Body of pancreas (tissue), 4 donors: ENCODE measurements around the gene PDIA5. TPM values are rescaled to one million over a fixed set of nuclear protein-coding genes. Genes with fewer than 3 reads are reported as not detected.

Experiments
- ATAC-seq: fragments of 150-250 bp; one replicate; pipeline ENCODE4 v1.9.1; 2016
- DNase-seq, 4 donors: peaks; one replicate each; pipeline ENCODE4 v3.0.0-alpha.2; 2019
- H3K27ac ChIP-seq, 4 donors: fragments of 200-600 bp; sonication (generic); 1 replicate in 3 of 4; 2 replicates in 1 of 4; pipeline versions ENCODE4 v1.5.1 to v1.6.1; 2016 to 2019; ENCODE audit warnings: mild to moderate bottlenecking in 1 of 4, mixed read lengths in 1 of 4, moderate library complexity in 1 of 4
- H3K27me3 ChIP-seq, 2 donors: fragments of 200-600 bp; sonication (generic); one replicate each; pipeline ENCODE4 v1.6.0; 2016; ENCODE audit warnings: mild to moderate bottlenecking in 1 of 2
- H3K36me3 ChIP-seq, 2 donors: fragments of 200-600 bp; sonication (generic); replicated peaks in 1 of 2; 2 replicates each; pipeline ENCODE4 v1.5.1; 2016; ENCODE audit warnings: low read depth in 2 of 2; ENCODE audit not compliant: insufficient read depth in 1 of 2
- H3K4me1 ChIP-seq: fragments of 200-600 bp; sonication (generic); one replicate; pipeline ENCODE4 v1.6.0; 2016
- H3K4me3 ChIP-seq, 2 donors: fragments of 200-600 bp; sonication (generic); 1 replicate in 1 of 2; 2 replicates in 1 of 2; pipeline ENCODE4 v1.5.1; 2016 to 2019
- H3K9me3 ChIP-seq, 3 donors: fragments of 200-600 bp; sonication (generic); 1 replicate in 2 of 3; 2 replicates in 1 of 3; pipeline ENCODE4 v1.5.1; 2016
- POLR2A ChIP-seq, 3 donors: fragments of 450-650 bp; IDR thresholded peaks; one replicate each; pipeline ENCODE4 v1.6.1; 2016; ENCODE audit warnings: antibody characterized with exemption in 3 of 3, mild to moderate bottlenecking in 2 of 3
- WGBS, 2 donors: methylation state at CpG; one replicate each; pipeline ENCODE4 v1.1.5; 2017; 5-methylcytosine and 5-hydroxymethylcytosine counted together
- intact Hi-C: fragments of 100-400 bp; cut with DNase I; formaldehyde crosslinking; loops from one replicate; pipeline ENCODE4 v1.15.1; 2023
- total RNA-seq, 2 donors: library from RNA; depleted of rRNA; stranded (reverse); fragments of >200 nt; gene quantifications; one replicate each; pipeline ENCODE4 v1.1.0, GENCODE V29; 2016
- TF ChIP-seq, protein P1 (sequence below), 7 experiments: fragments of 450-650 bp in 4 of 7; fragments of 200-600 bp in 3 of 7; sonication (generic) in 3 of 7; IDR thresholded peaks; one replicate each; pipeline ENCODE4 v1.5.1; 2016 to 2019; ENCODE audit warnings: antibody characterized with exemption in 7 of 7

The PDIA5 gene
- total RNA-seq, 2 donors from 2014 or later = 28.8 to 73.2 TPM

GRCh38 chr3:123100193-123100776 lies 33.5 kb downstream of the PDIA5 start:
- TF ChIP-seq, protein P1, sequence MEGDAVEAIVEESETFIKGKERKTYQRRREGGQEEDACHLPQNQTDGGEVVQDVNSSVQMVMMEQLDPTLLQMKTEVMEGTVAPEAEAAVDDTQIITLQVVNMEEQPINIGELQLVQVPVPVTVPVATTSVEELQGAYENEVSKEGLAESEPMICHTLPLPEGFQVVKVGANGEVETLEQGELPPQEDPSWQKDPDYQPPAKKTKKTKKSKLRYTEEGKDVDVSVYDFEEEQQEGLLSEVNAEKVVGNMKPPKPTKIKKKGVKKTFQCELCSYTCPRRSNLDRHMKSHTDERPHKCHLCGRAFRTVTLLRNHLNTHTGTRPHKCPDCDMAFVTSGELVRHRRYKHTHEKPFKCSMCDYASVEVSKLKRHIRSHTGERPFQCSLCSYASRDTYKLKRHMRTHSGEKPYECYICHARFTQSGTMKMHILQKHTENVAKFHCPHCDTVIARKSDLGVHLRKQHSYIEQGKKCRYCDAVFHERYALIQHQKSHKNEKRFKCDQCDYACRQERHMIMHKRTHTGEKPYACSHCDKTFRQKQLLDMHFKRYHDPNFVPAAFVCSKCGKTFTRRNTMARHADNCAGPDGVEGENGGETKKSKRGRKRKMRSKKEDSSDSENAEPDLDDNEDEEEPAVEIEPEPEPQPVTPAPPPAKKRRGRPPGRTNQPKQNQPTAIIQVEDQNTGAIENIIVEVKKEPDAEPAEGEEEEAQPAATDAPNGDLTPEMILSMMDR (IDR thresholded peaks at IDR 0.05) = no peak
- 94 to 95% methylated on average over 6 to 8 of the region's 8 CpGs for WGBS, 2 donors
- Histone ChIP-seq H3K4me3 (no peak overlapping the region), H3K36me3 (peaks cover 0 to 14% of the 10 kb centered on the region in 2 donors), H3K4me1 (peaks cover 40% of the 10 kb centered on the region), H3K27me3 (no peaks in the 10 kb centered on the region), H3K27ac (no peak overlapping the region), H3K9me3 (no peaks in the 10 kb centered on the region)
- DNase-seq (no peak), ATAC-seq (no peak)
- intact Hi-C loops = no loop called here

DNA sequence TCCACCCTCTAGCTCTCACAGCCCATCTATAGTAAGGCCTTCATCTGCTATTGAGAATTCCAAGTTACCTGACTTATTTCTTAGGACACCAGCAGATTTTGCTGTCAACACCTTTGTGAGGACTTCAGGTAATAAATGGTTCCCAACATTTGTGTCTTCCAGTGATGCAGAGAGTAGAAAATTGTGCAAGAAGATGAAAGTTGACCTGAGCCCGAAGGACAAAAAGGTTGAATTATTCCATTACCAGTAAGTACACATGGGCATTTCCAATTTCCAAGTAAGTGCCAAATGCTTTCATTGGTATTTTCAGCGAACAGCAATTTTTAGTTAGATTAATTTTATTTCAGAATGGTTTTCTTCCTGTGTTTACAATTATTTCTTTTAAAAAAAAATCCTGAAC lies 35.4 kb downstream of the PDIA5 start:
- intact Hi-C loops = no loop called here
- H3K36me3 ChIP-seq = peaks cover 0 to 20% of the 10 kb centered on the region in 2 donors

DNA sequence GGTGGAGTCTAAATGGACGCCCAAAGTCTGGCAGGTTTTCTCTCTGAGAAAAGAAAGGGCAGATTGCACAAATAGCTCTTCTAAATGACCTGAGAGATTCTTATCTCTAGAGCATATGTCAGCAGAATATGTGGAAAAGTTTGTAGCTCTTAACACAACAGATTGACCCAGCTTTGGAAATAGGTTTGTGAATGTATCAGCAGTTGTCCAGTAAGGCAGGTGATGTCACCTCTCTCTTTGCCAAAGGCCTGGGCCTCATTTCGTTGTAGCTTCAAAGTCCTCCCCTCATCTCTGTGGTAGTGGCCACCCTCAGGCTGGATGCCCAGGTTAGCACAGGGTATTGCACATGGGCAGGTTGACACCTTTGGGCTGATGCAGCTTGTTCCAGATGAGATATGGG lies 36.0 kb downstream of the PDIA5 start:
- 86 to 91% methylated on average over 2 of the region's 2 CpGs for WGBS, 2 donors
- no peak for DNase-seq
- H3K27me3 ChIP-seq = no peaks in the 10 kb centered on the region
- intact Hi-C loops = no loop called here
- TF ChIP-seq, protein P1 (IDR thresholded peaks at IDR 0.05) = no peak
- TF ChIP-seq POLR2A (IDR thresholded peaks at IDR 0.05) = no peak
- H3K27ac ChIP-seq = no peak overlapping the region
- H3K9me3 ChIP-seq = no peaks in the 10 kb centered on the region
- peaks cover 20% of the 10 kb centered on the region for H3K4me1 ChIP-seq
- no peak for ATAC-seq
- H3K4me3 ChIP-seq = no peak overlapping the region
- H3K36me3 ChIP-seq = peaks cover 0 to 25% of the 10 kb centered on the region in 2 donors

More for the DNA sequence above, 35.4 kb downstream of the PDIA5 start:
- no peak for ATAC-seq
- DNase-seq = no peak
- TF ChIP-seq POLR2A (IDR thresholded peaks at IDR 0.05) = no peak
- TF ChIP-seq, protein P1 (IDR thresholded peaks at IDR 0.05) = no peak
- Histone ChIP-seq H3K27me3 (no peaks in the 10 kb centered on the region), H3K9me3 (no peaks in the 10 kb centered on the region), H3K4me3 (no peak overlapping the region), H3K27ac (no peak overlapping the region), H3K4me1 (peaks cover 26% of the 10 kb centered on the region)
- WGBS, 2 donors = 92 to 97% methylated on average over 2 of the region's 2 CpGs

DNA sequence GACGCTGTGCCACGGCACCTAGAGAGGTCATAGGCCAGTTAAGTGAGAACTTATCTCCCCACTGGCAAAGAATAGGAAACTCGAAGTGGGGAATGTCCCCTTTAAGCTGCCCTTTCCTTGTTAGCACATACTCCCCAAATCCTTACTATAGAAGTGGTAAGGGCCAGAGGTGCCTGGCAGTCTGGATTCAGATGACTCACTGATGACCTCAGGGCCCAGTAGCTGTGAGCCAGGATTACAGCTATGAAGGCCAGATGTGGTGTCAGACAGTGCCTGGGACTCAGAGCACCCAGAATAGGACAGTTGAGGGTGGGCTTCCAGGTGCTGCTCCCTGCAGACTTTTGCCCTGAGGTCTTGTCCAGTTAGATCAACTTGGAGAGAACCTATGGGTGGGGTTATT lies 37.7 kb downstream of the PDIA5 start:
- ATAC-seq (no peak), DNase-seq (no peak)
- TF ChIP-seq POLR2A (IDR thresholded peaks at IDR 0.05) = no peak
- TF ChIP-seq, protein P1 (IDR thresholded peaks at IDR 0.05) = no peak
- Histone ChIP-seq H3K27ac (no peak overlapping the region), H3K4me3 (no peak overlapping the region), H3K27me3 (no peaks in the 10 kb centered on the region), H3K9me3 (no peaks in the 10 kb centered on the region), H3K4me1 (peaks cover 4% of the 10 kb centered on the region), H3K36me3 (peaks cover 0 to 28% of the 10 kb centered on the region in 2 donors)
- intact Hi-C loops = no loop called here
- WGBS, 2 donors = 89% methylated on average over 3 of the region's 3 CpGs
